Suprapubic skin (tissue), 4 donors: ENCODE data around the gene PRDM5.

Experiments used
- CTCF ChIP-seq, 2 donors: fragments of 200-600 bp in 1 of 2; fragments of 450-650 bp in 1 of 2; sonication (generic) in 1 of 2; IDR thresholded peaks; one replicate each; pipeline ENCODE4 v1.5.1; 2016 to 2019; ENCODE audit warnings: antibody characterized with exemption in 2 of 2, mild to moderate bottlenecking in 1 of 2, moderate library complexity in 1 of 2
- EP300 ChIP-seq: sonication (generic); formaldehyde crosslinking; IDR thresholded peaks from one replicate; pipeline ENCODE4 v1.6.1; 2017; ENCODE audit warnings: antibody characterized with exemption
- POLR2A ChIP-seq, 2 donors: fragments of 450-650 bp; IDR thresholded peaks; one replicate each; pipeline ENCODE4 v1.6.1; 2017; ENCODE audit warnings: antibody characterized with exemption in 2 of 2, mild to moderate bottlenecking in 2 of 2, moderate library complexity in 2 of 2
- POLR2AphosphoS5 ChIP-seq, 3 donors: sonication (generic); formaldehyde crosslinking; IDR thresholded peaks; one replicate each; pipeline ENCODE4 v1.6.1; 2017; ENCODE audit warnings: antibody characterized with exemption in 3 of 3

GRCh38 chr4:120808475-120809141 lies 113.9 kb downstream of the PRDM5 start:
- no peak for TF ChIP-seq CTCF (IDR thresholded peaks at IDR 0.05)
- no peak for TF ChIP-seq EP300
- TF ChIP-seq POLR2A (IDR thresholded peaks at IDR 0.05), result no peak
- TF ChIP-seq POLR2AphosphoS5 (IDR thresholded peaks at IDR 0.05), result no peak
